Right atrium auricular region (tissue), 2 donors: ENCODE data around the gene LSG1. TPM values are rescaled to one million over a fixed set of nuclear protein-coding genes. Genes with fewer than 3 reads are reported as not detected.

Experiments
- DNase-seq: peaks from one replicate; pipeline ENCODE4 v3.0.0-alpha.2; 2019; ENCODE audit warnings: low spot score
- H3K27ac ChIP-seq, 2 donors: fragments of 200-600 bp; sonication (generic); 1 replicate in 1 of 2; 2 replicates in 1 of 2; pipeline ENCODE4 v1.5.1; 2016 to 2019
- H3K27me3 ChIP-seq, 2 donors: fragments of 200-600 bp; sonication (generic); one replicate each; pipeline versions ENCODE4 v1.5.1 to v1.6.0; 2017 to 2019
- H3K36me3 ChIP-seq: fragments of 200-600 bp; sonication (generic); one replicate; pipeline ENCODE4 v1.5.1; 2016
- H3K4me1 ChIP-seq, 2 donors: fragments of 200-600 bp; sonication (generic); one replicate each; pipeline versions ENCODE4 v1.5.1 to v1.6.0; 2017 to 2019
- H3K4me3 ChIP-seq, 2 donors: fragments of 200-600 bp; sonication (generic); 1 replicate in 1 of 2; 2 replicates in 1 of 2; pipeline ENCODE4 v1.5.1; 2017 to 2019; ENCODE audit warnings: mild to moderate bottlenecking in 1 of 2, moderate library complexity in 1 of 2
- H3K9me3 ChIP-seq, 2 donors: fragments of 200-600 bp; sonication (generic); one replicate each; pipeline ENCODE4 v1.5.1; 2019
- CTCF ChIP-seq, 2 donors: fragments of 200-600 bp; sonication (generic); IDR thresholded peaks; one replicate each; pipeline ENCODE4 v1.5.1; 2019; ENCODE audit warnings: antibody characterized with exemption in 2 of 2
- total RNA-seq, 2 donors: library from RNA; depleted of rRNA; stranded (reverse); fragments of >200 nt; gene quantifications; one replicate each; pipeline ENCODE4 v1.1.0, GENCODE V29; 2016

Gene LSG1
- total RNA-seq, 2 donors from 2014 or later = 15.1 to 20.5 TPM

- no peaks in the 10 kb centered on the region for H3K36me3 ChIP-seq
- no peaks in the 10 kb centered on the region for H3K9me3 ChIP-seq
- H3K4me1 ChIP-seq = peaks cover 0 to 59% of the 10 kb centered on the region in 2 donors
- H3K4me3 ChIP-seq = peak overlapping the region; percentile 69
- no peaks in the 10 kb centered on the region for H3K27me3 ChIP-seq
- H3K27ac ChIP-seq = peak overlapping the region; percentile 75 to 89
- no peak for TF ChIP-seq CTCF (IDR thresholded peaks at IDR 0.05)
- DNase-seq = no peak
Measured at GRCh38 chr3:194686414-194686815, 14.4 kb upstream of the LSG1 start.

GRCh38 chr3:194685718-194686413, 13.9 kb upstream of the LSG1 start, which contains the start of gene FAM43A:
TSS of gene FAM43A (plus strand) at chr3:194685883. CDS start at chr3:194686827, 944 bp downstream.
- Histone ChIP-seq H3K36me3 (no peaks in the 10 kb centered on the region), H3K27me3 (no peaks in the 10 kb centered on the region), H3K27ac (peak within 1 kb of the TSS; percentile 75 to 89), H3K4me3 (peak within 1 kb of the TSS; percentile 69), H3K9me3 (no peaks in the 10 kb centered on the region), H3K4me1 (peaks cover 0 to 53% of the 10 kb centered on the region in 2 donors)
- DNase-seq = peak; percentile 97
- TF ChIP-seq CTCF (IDR thresholded peaks at IDR 0.05) = no peak

GRCh38 chr3:194685065-194685717, 13.2 kb upstream of the LSG1 start:
- Histone ChIP-seq H3K9me3 (no peaks in the 10 kb centered on the region), H3K4me1 (peaks cover 0 to 47% of the 10 kb centered on the region in 2 donors), H3K27ac (peak overlapping the region; percentile 75 to 89), H3K36me3 (no peaks in the 10 kb centered on the region), H3K4me3 (peak overlapping the region; percentile 69), H3K27me3 (no peaks in the 10 kb centered on the region)
- TF ChIP-seq CTCF (IDR thresholded peaks at IDR 0.05) = no peak
- DNase-seq = no peak

- Histone ChIP-seq H3K9me3 (no peaks in the 10 kb centered on the region), H3K27ac (no peak overlapping the region), H3K4me1 (peaks cover 0 to 31% of the 10 kb centered on the region in 2 donors), H3K4me3 (no peak overlapping the region), H3K27me3 (no peaks in the 10 kb centered on the region), H3K36me3 (no peaks in the 10 kb centered on the region)
- no peak for DNase-seq
- no peak for TF ChIP-seq CTCF (IDR thresholded peaks at IDR 0.05)
Measured at GRCh38 chr3:194683380-194683779, 11.4 kb upstream of the LSG1 start.

GRCh38 chr3:194682694-194683310, 10.8 kb upstream of the LSG1 start:
- Histone ChIP-seq H3K4me1 (peaks cover 0 to 26% of the 10 kb centered on the region in 2 donors), H3K4me3 (no peak overlapping the region), H3K27me3 (no peaks in the 10 kb centered on the region), H3K27ac (peak overlapping the region; percentile 15 to 50), H3K9me3 (no peaks in the 10 kb centered on the region), H3K36me3 (no peaks in the 10 kb centered on the region)
- TF ChIP-seq CTCF (IDR thresholded peaks at IDR 0.05) = peak; percentile 86 to 94
- DNase-seq = peak; percentile 76
